IMR-90 (cell line): ENCODE measurements around the gene AKAP6.

Experiments
- CTCF ChIP-seq: conservative IDR thresholded peaks from 2 replicates; pipeline ENCODE4 v1.5.1; 2012; ENCODE audit warnings: mild to moderate bottlenecking, low read depth, low read length, improper control_type of control experiment
- MXI1 ChIP-seq: IDR thresholded peaks from 2 replicates; pipeline ENCODE4 v1.6.1; 2012; ENCODE audit warnings: low read depth, mild to moderate bottlenecking, low read length, moderate library complexity, borderline replicate concordance
- POLR2A ChIP-seq: IDR thresholded peaks from 2 replicates; pipeline ENCODE4 v1.6.1; 2012; ENCODE audit warnings: mild to moderate bottlenecking, low read depth, low read length
- RAD21 ChIP-seq: IDR thresholded peaks from 2 replicates; pipeline ENCODE4 v1.6.1; 2012; ENCODE audit warnings: low read length, improper control_type of control experiment
- RFX5 ChIP-seq: IDR thresholded peaks from 2 replicates; pipeline ENCODE4 v1.8.0; 2012; ENCODE audit warnings: low read depth, mild to moderate bottlenecking, low read length, moderate library complexity
- USF2 ChIP-seq: fragments of 150-350 bp; IDR thresholded peaks from 2 replicates; pipeline ENCODE4 v1.6.1; 2017; ENCODE audit warnings: mild to moderate bottlenecking, antibody characterized with exemption, low read length, low read depth

- TF ChIP-seq POLR2A (no peak), RAD21 (no peak), MXI1 (no peak), CTCF (no peak), RFX5 (no peak), USF2 (no peak)
Observed at GRCh38 chr14:32677129-32677780, 348.2 kb downstream of the AKAP6 start.
